ENCODE measurements around the gene C19orf67. TPM values are rescaled to one million over a fixed set of nuclear protein-coding genes. Genes with fewer than 3 reads are reported as not detected.

The C19orf67 gene
- total and polyA plus RNA-seq, 2 of the 13 experiments (the other 11 are each of a cell fraction or from before 2014, with no cell fraction given): 0.11 to 0.32 TPM

DNA sequence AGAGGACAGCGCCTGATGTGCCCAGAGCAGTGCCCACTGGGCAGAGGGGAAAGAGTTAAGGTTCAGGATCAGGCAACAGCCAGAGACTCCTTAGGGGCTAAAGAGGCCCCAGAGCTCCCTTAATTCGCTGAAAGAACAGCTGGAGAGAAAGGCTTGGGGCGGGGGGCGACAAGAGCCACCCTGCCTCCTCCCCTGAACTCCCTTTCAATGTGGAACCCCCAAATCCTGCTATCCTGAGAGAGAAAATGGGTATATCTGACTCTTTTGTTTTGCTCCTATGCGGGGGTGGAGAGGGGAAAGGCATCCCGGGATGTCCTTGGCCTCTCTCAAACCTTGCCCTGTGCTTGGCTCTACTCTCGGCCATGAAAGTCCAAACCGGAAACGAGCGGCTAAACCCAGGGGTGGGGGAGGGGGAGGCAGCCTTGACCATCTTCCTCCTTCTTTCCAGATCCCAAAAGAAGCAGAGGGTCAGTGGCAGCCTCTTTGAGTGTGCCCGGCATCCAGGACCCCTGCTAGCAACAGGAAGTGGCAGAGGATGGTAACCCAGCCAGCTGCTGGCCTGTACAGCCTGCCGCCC, 27.3 kb upstream of the C19orf67 start (continued):
- no peak for TF ChIP-seq ZBTB37 (CRISPR knock-in tag; IDR thresholded peaks at IDR 0.05)
- TF ChIP-seq DNMT3B (CRISPR knock-in tag; conservative IDR thresholded peaks at IDR 0.05): no peak
- TF ChIP-seq MYNN (CRISPR knock-in tag; IDR thresholded peaks at IDR 0.05; ENCODE audit: low read depth): no peak
- TF ChIP-seq SIX1 (CRISPR knock-in tag; IDR thresholded peaks at IDR 0.05; ENCODE audit: borderline replicate concordance): no peak
- TF ChIP-seq MXD4 (CRISPR knock-in tag; IDR thresholded peaks at IDR 0.05): no peak
- TF ChIP-seq ZBTB26 (CRISPR knock-in tag; IDR thresholded peaks at IDR 0.05; ENCODE audit: borderline replicate concordance): no peak
- no peak for TF ChIP-seq CHCHD3 (CRISPR knock-in tag; IDR thresholded peaks at IDR 0.05)
- TF ChIP-seq ZNF883 (CRISPR knock-in tag; IDR thresholded peaks at IDR 0.05; ENCODE audit: not compliant biosample characterization): no peak
- no peak for TF ChIP-seq ZNF333 (CRISPR knock-in tag; IDR thresholded peaks at IDR 0.05; ENCODE audit: borderline replicate concordance)
- TF ChIP-seq ZSCAN22 (CRISPR knock-in tag; IDR thresholded peaks at IDR 0.05): no peak
- TF ChIP-seq ZIK1 (CRISPR knock-in tag; IDR thresholded peaks at IDR 0.05; ENCODE audit: borderline replicate concordance, low read depth): no peak
- TF ChIP-seq ZBTB38 (CRISPR knock-in tag; IDR thresholded peaks at IDR 0.05): 0 out of 2 replicates have a peak, but pooled peaks have one; percentile 18
- no peak for TF ChIP-seq NCOA2 (CRISPR knock-in tag; IDR thresholded peaks at IDR 0.05)
- TF ChIP-seq ZNF83 (CRISPR knock-in tag; IDR thresholded peaks at IDR 0.05; ENCODE audit: borderline replicate concordance): no peak
- no peak for TF ChIP-seq ATF5 (CRISPR knock-in tag; IDR thresholded peaks at IDR 0.05; ENCODE audit: low read depth)
- TF ChIP-seq ZNF296 (CRISPR knock-in tag; conservative IDR thresholded peaks at IDR 0.05): no peak
- TF ChIP-seq ZKSCAN5 (CRISPR knock-in tag; IDR thresholded peaks at IDR 0.05): no peak
- TF ChIP-seq MXD3 (CRISPR knock-in tag; IDR thresholded peaks at IDR 0.05): peak; percentile 24; the same call in 1 of the 2 replicates
- TF ChIP-seq, protein P1, sequence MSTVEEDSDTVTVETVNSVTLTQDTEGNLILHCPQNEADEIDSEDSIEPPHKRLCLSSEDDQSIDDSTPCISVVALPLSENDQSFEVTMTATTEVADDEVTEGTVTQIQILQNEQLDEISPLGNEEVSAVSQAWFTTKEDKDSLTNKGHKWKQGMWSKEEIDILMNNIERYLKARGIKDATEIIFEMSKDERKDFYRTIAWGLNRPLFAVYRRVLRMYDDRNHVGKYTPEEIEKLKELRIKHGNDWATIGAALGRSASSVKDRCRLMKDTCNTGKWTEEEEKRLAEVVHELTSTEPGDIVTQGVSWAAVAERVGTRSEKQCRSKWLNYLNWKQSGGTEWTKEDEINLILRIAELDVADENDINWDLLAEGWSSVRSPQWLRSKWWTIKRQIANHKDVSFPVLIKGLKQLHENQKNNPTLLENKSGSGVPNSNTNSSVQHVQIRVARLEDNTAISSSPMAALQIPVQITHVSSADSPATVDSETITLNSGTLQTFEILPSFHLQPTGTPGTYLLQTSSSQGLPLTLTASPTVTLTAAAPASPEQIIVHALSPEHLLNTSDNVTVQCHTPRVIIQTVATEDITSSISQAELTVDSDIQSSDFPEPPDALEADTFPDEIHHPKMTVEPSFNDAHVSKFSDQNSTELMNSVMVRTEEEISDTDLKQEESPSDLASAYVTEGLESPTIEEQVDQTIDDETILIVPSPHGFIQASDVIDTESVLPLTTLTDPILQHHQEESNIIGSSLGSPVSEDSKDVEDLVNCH (CRISPR knock-in tag; IDR thresholded peaks at IDR 0.05): no peak
- TF ChIP-seq, protein P2, sequence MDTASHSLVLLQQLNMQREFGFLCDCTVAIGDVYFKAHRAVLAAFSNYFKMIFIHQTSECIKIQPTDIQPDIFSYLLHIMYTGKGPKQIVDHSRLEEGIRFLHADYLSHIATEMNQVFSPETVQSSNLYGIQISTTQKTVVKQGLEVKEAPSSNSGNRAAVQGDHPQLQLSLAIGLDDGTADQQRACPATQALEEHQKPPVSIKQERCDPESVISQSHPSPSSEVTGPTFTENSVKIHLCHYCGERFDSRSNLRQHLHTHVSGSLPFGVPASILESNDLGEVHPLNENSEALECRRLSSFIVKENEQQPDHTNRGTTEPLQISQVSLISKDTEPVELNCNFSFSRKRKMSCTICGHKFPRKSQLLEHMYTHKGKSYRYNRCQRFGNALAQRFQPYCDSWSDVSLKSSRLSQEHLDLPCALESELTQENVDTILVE (CRISPR knock-in tag; IDR thresholded peaks at IDR 0.05): no peak
- TF ChIP-seq, protein P3, sequence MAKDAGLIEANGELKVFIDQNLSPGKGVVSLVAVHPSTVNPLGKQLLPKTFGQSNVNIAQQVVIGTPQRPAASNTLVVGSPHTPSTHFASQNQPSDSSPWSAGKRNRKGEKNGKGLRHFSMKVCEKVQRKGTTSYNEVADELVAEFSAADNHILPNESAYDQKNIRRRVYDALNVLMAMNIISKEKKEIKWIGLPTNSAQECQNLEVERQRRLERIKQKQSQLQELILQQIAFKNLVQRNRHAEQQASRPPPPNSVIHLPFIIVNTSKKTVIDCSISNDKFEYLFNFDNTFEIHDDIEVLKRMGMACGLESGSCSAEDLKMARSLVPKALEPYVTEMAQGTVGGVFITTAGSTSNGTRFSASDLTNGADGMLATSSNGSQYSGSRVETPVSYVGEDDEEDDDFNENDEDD (CRISPR knock-in tag; IDR thresholded peaks at IDR 0.05; ENCODE audit: borderline replicate concordance): no peak
- TF ChIP-seq CEBPG (CRISPR knock-in tag; IDR thresholded peaks at IDR 0.05): no peak
